ENCODE measurements around the gene SPAG7. TPM values are rescaled to one million over a fixed set of nuclear protein-coding genes. Genes with fewer than 3 reads are reported as not detected.

SPAG7 gene, protein sequence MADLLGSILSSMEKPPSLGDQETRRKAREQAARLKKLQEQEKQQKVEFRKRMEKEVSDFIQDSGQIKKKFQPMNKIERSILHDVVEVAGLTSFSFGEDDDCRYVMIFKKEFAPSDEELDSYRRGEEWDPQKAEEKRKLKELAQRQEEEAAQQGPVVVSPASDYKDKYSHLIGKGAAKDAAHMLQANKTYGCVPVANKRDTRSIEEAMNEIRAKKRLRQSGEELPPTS
- 92.0 TPM for polyA plus RNA-seq (ENCODE audit: insufficient read length)

DNA sequence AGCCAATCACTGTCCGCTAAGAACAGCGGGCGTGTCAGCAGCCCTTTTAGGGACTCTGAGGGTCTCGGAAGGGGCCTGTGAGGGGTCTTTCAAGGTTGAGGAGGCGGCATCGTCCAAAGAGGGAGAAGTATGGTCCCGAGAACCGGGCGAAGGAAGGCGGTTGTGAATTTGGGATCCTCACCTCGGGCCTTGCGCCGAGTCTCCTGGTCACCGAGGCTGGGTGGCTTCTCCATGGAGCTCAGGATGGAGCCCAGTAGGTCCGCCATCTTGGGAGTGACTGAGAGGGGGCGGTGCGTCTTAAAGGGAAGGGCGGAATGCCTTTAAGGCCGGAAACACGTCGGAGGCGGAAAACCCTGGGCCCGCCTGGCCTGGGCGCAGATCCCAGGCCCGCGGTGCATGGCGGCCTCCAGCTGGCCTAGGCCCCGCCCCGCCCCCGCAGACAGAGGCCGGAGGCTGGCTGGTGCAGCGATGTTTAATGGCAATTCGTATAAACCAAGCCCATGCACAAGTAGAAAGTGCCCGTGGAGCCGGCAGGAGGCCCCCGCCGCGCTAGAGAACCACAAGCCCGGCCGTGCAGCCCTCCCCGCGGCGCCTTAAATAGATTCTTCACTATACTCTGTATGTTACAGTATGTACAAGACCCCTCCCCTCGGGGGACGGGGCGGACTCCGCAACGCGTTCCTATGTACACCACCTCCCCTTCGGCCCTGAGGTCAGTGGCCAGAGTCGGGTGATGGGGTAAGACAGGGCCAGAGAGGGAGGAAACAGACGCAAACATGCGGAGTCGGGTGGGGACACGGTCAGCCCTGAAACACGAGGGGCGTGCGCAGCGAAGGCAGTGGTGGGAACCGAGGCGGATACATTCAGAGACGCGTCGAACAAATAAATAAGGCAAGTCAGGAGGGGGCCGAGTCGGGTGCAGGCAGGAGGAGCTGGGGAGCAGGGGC is at the start of gene SPAG7:
SPAG7 (minus strand) TSS at position 279 of the 947 bp plus-strand sequence; CDS start at position 266, 13 bp downstream.
- DNase-seq: peak; percentile 99

DNA sequence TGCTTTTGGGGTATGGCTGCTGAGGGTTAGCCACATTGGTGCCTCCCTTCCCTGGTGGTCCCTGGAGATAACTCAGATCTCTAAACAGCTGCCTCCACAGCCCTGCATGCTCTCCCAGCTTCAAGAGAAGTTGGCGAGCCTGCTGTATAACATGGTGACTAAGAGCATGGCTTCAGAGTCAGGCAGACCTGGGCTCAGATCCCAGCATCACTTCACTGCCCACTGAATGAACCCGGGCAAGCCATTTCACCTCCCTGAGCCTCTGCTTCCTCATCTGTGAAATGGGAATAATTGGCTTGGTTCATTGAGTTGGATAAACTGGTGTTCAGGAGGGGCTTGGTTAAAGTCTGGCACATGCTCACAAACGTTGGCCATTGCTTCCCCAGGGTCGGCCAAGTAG is 46.7 kb upstream of the SPAG7 start:
- DNase-seq: no peak

DNA sequence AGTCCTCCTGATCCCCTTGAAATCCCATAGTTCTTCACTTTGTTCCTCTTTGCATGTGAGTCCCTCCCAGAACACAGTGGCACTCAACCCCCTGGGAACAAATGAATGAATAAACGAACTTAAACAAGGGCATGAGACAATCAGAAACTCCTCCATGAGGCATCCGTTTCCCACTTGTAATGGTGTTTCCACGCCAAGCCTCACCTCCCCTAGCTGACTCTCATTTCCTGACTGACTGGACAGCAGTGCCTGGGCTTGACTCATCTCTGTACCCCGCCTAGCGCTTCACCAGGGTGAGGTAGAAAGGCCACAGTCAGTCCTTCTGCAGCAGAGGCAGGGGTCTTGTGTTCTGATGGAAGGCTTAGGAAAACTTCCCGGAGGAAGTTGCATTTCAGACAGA is 44.3 kb upstream of the SPAG7 start:
- DNase-seq: no peak

DNA sequence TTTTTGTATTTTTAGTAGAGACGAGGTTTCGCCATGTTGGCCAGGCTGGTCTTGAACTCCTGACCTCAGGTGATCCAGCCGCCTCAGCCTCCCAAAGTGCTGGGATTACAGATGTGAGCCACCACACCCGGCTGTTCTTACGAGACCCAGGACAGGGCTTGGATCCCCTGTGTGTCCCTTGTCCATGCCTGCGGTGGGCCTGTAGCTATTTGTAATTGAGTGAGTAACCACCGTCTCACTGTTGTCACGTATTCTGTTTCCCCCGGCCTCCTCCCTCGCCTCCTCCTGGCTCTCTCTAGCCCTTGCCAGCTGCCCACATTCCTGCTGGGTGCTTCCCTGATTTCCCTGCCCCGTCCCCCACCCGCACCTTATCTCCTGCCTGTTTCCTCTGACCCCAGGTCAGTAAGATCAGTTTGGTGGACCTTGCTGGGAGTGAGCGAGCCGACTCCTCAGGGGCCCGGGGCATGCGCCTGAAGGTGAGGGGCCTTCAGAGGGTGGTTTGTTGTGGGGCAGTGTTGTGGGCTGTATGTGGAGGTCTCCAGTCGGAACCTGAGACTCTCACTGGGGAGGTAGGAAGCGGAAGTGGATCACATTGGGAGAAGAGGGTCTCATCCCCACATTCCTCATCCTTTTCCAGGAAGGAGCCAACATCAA is 35.7 kb upstream of the SPAG7 start:
- no peak for DNase-seq

DNA sequence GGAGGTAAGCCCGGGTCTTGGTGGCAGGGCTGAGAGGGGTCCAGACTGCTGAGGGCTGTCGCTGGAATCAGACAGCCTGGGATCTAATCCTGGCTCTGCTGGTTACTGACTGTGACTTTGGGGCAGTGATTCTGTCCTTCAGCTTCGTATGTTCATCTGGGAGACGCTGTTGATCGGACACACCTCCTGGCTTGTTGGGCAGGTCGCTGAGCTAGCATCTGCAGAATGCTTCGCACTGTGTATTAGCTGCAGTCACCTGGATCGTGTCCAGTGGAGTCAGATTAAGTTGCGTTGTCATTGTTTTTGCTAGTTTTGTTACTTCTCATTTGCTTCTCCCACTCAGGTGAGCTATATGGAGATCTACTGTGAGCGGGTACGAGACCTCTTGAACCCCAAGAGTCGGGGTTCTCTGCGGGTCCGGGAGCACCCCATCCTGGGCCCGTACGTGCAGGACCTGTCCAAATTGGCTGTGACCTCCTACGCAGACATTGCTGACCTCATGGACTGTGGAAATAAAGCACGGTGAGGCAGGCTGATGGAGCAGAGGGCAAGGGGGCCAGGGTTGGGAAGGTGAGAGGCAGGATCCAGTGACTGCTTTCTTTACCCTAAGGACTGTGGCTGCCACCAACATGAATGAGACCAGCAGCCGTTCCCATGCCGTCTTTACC is 34.6 kb upstream of the SPAG7 start:
- no peak for DNase-seq

DNA sequence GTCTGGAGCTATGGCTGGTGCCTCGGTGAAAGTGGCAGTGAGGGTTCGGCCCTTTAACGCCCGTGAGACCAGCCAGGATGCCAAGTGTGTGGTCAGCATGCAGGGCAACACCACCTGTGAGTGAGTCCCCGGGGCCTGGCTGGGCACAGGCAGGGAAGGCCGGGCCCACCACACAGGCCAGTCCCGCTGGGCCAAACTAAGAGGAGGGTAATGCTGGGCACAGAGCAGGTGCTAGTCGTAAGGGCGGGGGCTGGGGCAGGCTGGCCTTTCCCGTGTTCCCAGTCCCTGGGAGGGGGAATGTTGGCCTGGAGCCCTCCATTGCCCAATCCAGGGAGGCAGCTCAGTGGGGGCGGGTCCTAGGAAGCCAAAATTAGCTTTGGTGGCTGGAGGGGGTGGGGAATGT is 32.6 kb upstream of the SPAG7 start:
- no peak for DNase-seq

DNA sequence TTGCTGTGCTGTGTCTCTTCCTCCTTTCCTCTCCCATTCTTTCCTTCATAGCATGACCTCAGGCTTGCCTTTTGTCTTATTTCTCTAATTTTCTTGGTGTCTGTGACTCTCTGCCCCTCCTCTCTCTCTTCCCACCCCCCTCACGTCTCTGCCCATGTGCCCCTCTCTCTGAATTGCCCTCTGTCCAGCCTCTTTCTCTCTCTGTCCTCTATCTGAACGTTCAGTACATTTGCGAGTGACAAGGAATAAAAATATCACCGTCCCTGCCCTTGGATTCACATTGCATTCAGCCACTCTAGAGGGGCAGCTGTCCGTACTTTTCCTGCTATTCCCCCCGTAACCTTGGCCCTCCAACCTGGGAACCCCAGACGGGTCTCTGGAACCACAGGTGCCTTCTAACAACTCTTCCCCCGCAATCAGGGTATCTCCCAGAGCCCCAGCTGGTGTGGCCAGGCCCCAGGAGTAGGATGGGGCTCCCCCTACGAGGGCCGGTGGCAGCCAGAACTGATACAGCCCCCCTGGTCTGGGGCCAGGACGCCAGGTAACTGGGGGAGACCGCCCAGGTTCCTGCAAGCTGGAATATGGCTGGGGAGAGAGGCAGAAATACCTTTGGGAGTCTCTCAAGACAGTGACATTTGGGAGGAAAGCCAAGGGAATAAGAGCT is 31.9 kb upstream of the SPAG7 start:
- no peak for DNase-seq

DNA sequence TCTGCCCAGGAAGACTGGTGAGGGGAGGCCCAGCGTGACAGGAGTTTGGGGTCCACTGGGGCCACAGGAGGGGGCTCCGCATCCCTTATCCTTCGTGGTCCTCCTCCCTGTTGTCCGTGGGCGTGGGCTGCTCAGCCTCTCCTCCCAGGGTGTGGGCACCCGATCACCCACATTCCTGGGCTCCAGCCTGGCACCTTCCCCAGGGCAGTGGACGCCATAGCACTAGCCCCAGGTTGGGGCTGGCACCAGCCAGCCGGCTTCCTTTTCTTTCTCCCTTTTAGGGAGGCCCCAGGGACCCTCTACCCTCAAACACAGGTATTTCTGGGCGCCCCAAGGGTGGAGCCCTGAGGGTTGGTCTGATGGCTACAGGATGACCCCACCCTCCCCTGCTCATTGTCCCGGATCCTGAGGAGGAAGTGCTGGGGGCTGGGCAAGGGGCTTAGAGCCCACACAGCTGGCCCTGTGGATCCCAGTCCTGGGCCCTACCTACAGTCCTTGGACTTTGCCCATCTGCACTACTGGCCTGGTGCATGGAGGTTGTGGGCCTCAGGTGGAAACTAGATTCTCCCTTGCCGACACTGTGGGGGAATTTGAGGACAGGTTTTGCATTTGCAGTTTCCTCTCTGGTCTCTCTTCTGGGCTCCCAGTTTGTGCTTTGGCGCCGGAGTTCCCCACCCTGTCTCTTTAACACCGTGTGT is 31.3 kb upstream of the SPAG7 start:
- no peak for DNase-seq

DNA sequence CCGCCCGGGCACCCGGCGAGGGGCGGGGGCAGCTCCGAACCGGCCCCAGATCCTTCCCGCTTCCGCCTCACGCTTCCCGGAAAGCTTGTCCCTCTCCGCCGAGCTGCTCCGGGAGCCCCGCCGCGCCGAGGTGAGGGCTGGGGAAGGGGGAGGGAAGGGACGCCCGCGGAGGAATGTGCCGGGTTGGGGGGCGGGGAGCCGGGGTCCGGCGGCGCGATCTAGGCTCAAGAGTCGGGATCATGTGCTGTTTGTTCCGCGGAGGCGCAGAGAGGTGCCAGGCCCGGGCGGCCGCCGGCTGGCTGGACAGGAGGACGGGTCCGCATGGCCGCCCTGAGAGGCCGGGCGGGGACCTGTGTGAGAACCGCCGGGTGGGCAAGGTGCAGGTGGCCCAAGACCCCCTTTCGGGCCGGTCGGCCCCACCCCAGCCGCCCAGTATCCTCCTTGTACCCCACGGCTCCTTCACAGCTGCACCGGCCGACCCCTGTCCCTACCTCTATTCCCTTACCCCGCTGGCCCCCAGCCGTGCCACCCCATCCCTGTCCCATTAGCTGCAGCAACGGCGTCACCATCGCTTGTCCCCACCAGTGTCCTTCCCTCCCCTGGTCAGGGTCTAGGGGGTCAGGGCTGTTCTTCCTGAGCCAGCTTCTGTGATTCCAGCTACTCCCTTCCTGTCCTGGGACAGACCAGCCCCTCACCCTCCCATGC is 30.6 kb upstream of the SPAG7 start:
- no peak for DNase-seq

DNA sequence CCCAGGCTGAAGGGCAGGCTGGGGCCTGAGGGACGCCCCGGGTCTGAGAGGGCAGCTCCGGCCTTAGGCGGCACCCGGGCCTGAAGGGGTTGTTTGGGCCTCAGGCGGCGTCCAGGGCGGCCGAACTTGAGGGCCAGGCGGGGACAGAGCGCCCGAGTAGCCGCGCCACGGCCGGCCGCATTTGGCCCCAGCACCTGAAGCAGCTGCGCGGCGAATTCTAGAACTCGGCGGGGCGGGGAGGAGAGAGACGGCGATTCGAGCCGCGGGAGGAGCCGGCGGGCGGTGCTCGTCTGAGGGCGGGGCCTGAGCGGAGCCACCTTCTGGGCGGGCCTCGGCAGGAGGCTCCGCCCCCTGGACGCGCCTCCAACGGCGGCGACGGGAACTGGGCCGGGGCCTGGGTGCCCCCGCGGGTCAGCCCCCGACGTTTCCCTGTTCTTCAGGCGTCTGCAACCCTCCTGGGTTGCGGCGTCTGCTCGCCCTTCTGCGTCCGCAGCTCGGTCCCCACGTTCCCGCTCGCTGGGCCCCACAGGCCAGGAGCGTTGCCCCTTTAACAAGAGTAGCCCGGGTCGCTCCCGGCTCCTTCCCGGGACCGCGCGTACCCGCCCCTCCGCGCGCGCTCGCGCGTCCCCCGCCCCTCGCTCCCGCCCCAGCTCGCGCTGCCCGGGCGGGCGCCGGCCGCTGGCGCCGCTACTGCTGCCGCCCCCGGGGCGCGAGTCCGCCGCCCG is 29.8 kb upstream of the SPAG7 start, which contains the start of the genes INCA1 and KIF1C:
INCA1 (minus strand) TSS at position 221 of the 725 bp plus-strand sequence. CDS start 3,085 bp downstream, outside the sequence.
KIF1C (plus strand) TSS at position 649 of the 725 bp plus-strand sequence. CDS start 2,297 bp downstream, outside the sequence.
- DNase-seq: peak; percentile 93

DNA sequence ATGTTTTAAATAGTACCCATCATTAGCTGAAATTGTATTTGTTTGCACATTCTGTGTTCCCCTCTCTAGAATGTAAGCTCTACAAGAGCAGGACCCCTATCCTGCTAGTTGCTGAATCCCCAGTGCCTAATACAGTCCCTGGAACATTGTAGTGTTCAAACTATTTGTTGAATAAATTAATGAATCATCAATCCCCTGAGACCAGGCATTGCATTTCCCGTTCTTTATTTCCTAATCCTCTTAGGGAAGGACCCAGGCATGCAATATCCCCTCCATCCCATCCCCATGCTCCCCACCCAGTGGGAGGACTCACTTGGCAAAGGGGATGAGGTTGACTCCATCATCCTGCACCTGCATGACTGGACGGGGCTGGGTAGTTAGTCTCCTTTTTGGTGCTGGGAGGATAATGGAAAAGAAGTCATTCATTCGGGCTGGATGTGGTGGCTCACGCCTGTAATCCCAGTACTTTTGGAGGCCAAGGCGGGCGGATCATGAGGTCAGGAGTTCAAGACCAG is 26.5 kb upstream of the SPAG7 start:
- no peak for DNase-seq

DNA sequence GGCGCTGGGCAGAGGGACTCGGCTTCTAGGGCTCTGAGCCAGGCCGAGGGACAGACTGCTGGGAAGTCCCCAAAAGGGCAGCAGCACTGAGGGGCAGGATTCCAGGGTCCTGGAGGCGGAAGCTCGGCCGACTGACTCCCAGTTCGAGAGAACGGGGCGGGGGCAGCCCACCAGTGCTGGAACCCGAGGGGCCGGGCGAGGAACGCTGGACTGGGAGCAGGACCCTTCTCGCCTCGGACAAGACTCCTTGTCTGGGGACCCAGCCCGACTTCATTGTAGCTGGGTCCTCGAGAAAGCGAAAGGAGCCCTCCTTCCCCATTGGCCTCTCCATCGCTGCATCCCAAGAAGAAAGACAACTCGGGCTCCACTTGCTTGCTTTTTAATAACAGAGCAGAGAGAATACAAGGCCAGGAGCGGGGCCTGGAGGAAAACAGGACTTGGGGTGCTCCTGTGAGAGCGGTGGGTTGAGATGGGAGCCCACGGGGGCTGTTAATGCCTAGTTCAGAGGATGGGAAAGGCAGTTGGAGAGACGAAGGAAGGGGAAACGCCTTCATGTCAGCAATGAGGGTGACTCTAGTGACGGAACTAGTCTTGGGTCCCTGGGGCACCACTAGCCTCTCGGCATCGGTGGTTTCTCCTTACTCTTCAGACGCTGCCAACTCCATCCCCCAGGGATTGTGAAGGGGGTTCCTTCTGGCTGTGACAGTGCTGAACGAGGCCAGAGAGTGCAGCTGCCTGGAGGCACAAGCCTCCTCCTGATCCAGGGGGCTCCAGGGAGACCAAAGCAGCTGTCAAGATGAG is 20.4 kb upstream of the SPAG7 start:
- no peak for DNase-seq

DNA sequence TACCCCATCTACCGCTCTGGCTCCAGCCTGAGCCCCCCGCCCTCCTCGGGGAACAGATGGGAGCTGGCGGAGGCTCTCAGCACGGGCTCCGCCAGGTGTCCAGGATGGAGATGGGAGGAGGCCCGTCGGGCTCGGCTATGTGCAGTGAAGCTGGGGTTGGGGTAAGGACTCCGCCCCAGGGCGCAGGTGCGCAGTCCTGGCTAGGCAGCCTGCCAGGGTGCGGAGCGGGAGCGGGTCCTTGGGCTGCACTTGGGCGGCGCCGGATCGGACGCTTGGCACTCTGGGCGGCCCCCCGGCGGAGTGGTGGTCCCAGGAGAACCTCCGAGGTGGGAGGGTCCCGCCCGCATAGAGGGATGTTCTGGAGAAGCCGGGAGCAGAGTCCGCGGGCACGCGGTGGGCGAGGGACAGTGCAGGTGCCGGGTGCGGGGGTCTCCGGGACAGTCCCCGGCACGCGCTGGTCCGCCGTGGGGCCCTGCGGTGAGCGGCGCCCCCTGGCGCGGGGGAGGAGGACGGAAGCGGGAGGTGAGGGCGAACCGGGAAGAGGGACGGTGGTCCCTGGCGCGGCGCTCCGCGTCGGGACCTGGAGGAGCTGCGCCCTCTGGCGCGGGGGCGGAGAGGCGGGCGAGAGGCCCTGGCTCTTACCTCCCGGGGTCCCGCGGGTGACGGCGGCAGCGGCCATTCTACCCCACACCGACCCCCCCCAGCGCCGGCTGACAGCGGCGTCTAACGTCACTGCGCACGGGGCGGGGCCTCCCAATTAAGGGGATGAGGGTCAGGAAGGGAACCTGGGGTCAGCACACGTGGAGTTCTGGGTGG is 19.5 kb upstream of the SPAG7 start, which contains the start of gene CAMTA2:
CAMTA2 (minus strand) TSS at position 725 of the 816 bp plus-strand sequence. CDS start 1,453 bp downstream, outside the sequence.
- DNase-seq: peak; percentile 85

DNA sequence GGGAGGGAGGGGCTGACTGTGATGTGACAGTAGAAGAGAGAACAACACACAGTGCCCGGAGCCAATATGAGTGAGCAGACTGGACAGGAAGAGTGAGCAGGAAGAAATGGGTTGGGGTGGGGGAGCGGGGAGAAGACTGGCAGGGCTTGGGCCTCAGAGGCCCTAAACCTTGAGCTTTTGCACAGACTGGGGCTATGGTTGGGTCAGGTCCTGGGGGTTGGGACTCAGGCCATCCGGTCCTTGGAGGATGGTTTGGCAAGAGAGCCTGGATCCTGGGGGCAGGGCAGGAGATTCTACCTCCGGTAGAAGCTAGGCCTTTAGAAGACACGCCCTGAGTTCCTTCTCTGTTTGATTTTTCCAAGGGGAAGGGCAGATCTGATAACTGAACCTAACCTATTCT is 18.8 kb upstream of the SPAG7 start:
- DNase-seq: no peak

DNA sequence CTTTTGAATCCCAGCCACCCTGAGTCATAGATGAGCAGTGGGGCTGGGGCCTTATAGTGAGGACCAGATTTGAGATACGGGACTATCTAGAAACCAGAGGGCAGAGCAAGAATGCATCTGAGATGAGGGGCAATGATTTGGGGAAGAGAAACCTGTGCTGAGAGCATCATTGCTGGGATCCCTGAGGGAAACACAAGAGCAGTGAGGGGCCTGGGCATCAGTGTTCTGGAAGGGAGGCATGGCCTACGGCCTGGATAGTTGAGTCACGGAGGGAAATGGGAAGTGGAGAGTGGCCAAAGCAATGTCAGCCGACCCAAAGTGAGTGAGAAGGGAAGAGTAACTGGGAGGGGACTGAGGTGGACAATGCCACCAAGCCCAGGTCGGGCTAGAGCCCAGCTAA is 14.7 kb upstream of the SPAG7 start:
- no peak for DNase-seq

DNA sequence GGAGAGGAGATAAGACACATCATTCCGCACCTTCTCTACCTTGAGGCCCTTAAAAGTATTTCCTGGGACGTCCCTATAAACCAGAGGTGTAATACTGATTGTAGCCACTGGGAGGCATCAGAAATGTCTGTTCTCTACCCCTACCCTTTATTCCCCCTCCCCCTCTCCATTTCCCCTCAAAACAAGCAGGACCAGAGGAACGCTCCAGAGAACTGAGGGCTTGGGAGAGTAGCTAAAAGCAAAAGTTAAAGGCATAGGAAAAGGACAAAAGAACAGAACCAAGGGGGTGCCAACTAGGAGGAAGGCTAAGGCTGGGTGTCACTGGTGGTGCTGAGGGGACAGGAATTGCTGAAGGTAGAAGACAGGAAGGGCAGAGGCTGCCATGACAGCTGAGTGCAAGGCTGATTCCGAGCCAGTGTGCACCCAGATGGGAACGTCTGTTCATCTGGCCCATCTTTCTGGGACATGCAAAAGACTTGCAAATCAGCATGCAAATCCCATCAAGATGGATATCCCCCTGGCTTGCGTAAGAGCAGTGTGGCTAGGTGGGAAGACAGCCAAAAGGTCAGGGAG is 13.1 kb upstream of the SPAG7 start:
- DNase-seq: peak; percentile 62

DNA sequence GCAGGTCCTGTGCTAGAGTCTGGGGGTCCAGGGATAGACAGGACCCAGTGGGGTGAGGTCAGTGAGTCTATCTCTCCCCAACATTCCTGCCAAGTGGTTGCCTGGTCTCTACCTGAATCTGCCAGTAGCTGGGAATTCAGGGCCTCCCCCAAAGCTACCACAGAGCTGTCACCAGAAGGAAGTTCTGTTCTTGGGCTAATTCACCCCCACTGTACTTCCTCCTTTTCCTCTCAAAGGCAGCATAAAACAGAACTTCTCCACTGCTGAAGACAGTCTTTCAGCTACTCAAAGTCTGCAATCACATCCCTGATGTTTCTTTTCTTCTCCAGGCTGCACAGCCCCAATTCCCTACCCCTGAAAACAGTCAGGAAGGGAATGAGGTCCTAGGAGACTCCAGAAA is 11.1 kb upstream of the SPAG7 start:
- DNase-seq: no peak

All from hindlimb muscle (tissue), 1 donor.